Islet precursor cell (in vitro differentiated cells): ENCODE measurements around the gene PTPRN2.
"Not testable (repeated sequence)": the region's sequence is repeated elsewhere in the genome, so short reads cannot be mapped to it uniquely, and the experiment has no call there.

Source experiments
- DNase-seq: peaks from one replicate; pipeline ENCODE4 v3.0.0-alpha.2; 2018

PTPRN2 gene

DNA sequence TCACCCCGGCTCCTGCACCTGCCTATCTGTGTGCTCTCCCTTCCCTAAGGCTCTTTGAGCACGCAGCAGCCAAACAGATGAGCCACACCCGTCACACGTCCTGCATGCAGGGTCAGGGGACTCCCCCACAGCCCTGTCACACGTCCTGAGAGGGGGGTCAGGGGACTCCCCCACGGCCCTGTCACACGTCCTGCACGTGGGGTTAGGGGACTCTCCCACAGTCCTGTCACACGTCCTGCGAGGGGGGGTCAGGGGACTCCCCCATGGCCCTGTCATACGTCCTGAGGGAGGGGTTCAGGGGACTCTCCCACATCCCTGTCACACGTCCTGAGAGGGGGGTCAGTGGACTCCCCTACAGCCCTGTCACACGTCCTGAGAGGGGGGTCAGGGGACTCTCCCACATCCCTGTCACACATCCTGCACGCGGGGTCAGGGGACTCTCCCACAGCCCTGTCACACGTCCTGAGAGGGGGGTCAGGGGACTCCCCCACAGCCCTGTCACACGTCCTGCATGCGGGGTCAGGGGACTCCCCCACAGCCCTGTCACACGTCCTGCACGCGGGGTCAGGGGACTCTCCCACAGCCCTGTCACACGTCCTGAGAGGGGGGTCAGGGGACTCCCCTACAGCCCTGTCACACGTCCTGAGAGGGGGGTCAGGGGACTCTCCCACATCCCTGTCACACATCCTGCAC lies 211.3 kb downstream of the PTPRN2 start:
- DNase-seq, result not testable (repeated sequence)

DNA sequence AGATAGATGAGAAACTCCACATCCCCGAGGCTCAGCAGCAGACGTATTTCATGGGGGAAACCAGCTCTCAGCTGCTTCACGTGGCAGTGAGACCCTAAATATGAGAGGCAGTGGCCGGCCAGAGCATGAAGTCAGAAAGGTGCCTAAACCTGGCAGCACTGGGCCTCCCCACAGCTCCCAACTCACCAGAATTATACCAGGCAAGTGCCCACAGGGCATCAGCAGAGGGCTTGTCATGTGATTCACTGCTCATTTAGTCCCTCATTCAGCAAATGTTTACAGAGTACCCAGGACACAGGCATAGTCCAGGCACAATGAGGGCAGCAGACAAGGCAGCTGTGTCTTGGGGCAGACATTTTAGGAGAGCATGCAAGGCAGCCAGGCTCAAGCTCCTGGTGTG lies 212.6 kb downstream of the PTPRN2 start:
- no peak for DNase-seq

DNA sequence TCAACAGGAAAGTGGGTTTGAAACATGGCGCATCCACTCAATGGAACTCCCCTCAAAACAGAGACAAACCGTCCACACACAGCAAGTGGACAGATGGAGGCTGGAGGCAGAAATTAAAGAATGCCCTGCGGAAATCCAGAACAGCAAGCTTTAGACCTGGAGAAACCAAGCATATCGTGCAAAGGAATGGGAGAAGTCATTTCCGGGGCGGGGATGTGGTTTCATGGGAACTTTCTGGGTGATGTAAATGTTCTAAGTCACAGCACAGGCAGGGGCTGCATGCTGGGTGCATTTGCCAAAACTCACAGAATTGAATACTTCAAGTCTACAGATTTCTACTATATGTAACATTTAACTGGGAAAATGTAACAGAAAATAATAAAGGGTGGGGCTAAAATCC lies 213.0 kb downstream of the PTPRN2 start:
- DNase-seq, result no peak

GRCh38 chr7:158374146-158374545 lies 213.5 kb downstream of the PTPRN2 start:
- no peak for DNase-seq

DNA sequence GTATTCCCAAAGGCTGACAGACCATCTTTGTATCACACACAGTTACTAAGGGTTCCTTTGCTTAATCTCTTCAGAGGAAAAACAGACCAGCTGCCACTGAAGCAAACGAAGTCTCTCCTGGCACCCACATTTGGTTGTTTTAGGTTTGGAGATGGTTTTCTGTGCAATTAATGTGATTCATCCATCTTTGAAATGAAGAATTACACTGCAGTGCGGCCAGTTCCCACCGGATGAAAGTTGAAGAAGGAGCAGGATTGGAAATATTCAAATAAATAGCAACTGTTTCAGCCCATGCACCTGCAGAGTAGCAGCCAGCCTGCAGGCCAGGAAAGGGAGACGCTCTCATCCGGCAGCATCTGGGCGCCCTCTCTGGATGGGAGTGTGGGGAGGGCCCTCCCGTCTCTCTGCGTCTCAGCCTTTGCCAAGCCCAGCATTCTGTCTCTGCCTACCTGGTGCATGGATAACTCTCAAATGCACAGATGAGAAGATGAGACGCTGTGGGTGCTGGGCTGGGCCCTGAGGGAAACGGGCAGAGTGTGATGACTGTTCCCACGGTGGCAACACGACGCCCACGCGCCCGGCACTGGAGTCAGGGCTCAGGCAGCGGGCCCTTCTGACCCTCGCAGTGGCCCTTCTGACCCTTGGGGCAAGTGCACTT lies 214.0 kb downstream of the PTPRN2 start:
- no peak for DNase-seq

DNA sequence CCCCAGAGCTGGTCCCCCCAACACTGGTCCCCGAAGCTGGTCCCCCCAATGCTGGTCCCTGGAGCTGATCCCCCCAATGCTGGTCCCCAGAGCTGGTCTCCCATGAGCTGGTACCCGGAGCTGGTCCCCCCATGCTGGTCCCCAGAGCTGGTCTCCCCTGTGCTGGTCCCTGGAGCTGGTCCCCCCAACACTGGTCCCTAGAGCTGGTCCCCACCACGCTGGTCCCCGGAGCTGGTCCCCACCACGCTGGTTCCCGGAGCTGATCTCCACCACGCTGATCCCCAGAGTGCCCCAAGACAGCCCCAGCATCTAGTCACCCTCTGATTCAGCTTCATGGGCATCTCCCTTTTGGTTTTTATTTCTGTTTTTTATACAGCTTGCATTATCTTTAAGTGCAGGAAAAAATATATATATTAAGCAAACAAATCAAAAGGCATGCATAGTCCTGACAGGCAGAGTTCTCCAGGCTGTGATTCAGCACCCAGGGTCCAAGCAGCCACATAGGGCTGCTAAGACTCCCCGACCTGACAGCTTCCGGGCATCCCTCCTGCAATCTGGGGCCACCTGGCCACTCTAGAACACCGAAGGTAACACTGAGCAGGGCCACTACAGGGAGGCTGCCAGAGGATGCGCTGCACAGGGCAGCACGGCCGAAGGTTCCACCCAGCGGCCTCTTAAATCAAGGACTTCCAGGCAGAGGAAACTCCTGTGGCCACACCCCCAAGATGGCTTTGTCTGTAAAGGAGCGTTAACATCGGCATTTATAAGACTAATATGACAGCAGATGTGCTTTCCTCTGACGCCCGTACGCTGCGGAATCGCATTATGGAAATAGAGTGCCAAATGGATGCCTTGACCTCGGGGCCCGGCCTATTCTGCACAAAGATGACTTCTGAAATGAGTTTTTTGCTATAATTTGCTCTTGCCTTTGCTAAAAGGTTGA lies 215.0 kb downstream of the PTPRN2 start:
- DNase-seq, result no peak

- no peak for DNase-seq
These were observed 215.8 kb downstream of the PTPRN2 start for GRCh38 chr7:158371856-158372255.

DNA sequence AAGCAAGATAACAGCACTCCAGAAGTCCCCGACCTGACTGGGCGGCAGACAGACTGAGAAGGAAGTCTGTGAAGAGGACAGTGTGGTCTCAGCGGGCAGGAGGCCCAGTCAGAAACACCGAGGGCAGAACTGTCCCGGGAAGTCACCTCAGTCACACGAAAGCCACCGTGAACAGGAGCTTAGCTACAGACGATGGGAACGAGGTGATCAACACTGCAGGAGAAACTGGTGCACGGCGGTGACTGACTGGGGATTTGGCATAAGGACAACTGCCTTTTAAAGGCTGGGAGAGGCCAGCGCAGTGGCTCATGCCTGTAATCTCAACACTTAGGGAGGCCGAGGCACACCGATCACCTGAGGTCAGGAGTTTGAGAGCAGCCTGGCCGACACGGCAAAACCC lies 217.8 kb downstream of the PTPRN2 start:
- no peak for DNase-seq

- DNase-seq, result no peak
These were observed 218.3 kb downstream of the PTPRN2 start for GRCh38 chr7:158369290-158369689.

GRCh38 chr7:158368449-158368848 lies 219.2 kb downstream of the PTPRN2 start:
- DNase-seq, result no peak

- DNase-seq, result no peak
These were observed 220.0 kb downstream of the PTPRN2 start for GRCh38 chr7:158367634-158367982.

DNA sequence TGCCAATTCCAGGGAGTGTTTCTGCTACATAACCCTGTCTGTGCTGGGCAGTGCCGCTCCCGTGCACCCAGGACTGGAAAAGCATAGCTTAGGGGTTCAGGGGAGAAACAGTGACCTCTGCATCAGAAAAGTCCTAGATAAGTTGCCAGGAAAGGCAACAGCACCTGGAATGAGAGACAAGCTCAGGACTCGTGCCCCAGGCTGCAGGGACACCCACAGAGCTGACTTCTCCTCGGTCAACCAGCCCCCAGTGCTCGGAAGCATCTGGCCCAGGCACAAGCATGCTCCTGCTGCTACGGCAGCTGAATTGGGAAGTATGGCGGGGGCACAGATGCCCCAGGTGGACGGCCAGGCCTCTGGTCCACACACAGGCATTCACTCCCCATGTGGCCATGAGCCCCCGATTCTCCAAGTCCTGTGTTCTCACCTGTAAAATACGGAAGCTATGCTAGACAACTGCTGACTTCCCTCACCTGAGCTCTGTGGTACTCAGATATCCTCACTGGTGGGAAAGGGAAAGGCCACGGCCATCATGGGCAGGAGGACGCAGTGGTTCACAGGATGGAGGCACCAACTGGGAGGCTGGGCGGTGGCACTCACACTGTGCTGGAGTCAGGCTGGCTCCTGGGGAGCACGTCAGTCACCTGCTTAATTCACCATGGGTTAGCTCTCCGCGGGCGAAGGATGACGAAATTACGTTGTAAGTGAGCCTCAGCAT lies 220.5 kb downstream of the PTPRN2 start:
- DNase-seq, result no peak

- no peak for DNase-seq
These were observed 221.3 kb downstream of the PTPRN2 start for GRCh38 chr7:158366346-158366745.

DNA sequence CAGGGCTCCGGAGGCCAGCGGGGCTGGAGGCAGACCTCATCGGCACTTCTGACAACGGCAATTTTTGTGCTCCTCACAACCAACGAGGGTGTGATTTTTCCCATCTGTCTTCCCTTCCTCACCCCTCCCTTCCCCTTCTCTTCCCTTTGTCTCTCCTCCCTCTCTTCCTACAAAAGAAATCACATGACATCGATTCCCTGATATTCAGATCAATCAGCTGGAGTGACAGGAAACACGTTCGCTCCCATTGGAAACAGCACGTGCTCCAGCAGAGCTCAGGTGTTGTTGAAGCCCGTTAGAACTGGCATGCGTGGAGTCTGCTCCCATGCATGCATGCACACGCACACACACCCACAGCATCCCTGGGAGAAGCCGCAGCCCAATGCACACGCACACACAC lies 222.4 kb downstream of the PTPRN2 start:
- DNase-seq, result no peak

GRCh38 chr7:158364451-158364850 lies 223.2 kb downstream of the PTPRN2 start:
- no peak for DNase-seq

DNA sequence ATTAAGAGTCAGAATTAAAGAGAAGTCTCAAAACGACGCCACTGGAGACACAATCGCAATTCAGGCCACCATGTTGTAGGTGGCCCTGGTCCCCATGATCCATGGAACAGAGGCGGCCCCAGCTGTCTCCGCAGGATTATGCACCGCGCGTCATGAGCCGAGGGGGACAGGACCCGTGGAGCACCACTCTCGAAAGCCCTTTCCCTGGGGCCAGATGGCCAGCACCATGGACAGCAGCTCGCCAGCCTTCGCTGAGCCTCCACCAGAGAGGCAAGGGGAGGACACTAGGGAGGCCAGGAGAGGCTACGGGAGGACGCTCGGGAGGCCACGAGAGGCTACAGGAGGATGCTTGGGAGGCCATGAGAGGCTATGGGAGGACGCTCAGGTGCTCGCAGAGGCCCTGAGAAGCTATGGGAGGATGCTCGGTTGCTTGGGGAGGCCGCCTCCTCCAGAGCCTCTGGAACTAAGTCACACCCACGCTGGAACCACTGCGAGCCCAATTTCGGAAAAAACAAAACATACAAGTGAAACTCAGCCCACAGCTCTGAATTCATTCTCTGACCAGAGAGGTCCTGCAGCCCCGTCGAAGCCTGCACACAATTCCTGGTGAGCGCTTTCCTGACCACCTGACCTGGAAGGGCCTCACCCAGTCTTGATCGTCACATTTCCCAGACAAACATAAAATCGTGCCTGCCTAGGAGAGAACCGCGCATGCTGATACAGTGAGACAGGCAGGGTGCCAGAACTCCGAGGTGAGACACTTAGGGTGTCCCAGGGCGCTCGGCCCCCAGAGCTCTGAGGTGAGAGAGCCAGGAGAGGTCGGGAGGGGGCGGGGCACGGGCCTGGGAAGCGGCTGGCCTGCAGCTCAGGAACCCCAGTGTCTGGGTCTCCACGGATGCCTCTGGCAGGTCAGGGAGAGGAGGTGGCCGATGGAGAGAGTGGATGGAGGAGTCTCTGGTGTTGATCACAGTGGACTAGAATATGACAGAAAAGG lies 224.4 kb downstream of the PTPRN2 start:
- DNase-seq, result peak; percentile 81

- DNase-seq, result no peak
These were observed 225.6 kb downstream of the PTPRN2 start for GRCh38 chr7:158362001-158362400.

GRCh38 chr7:158361326-158361946 lies 226.2 kb downstream of the PTPRN2 start:
- no peak for DNase-seq

- DNase-seq, result no peak
These were observed 228.5 kb downstream of the PTPRN2 start for GRCh38 chr7:158358926-158359645.
